WTC11 (cell line): Measurements from ENCODE around the gene GPER1. TPM values are rescaled to one million over a fixed set of nuclear protein-coding genes. Genes with fewer than 3 reads are reported as not detected.

Experiments
- ATAC-seq: fragments of 200-7000 bp; cut with Tn5 transposase; 2 replicates; pipeline ENCODE4 v1.10.0; 2021; ENCODE audit warnings: mild to moderate bottlenecking, moderate library complexity
- CTCF ChIA-PET: fragments of 300-600 bp; sonication (Branson Sonifier 250); formaldehyde crosslinking; loops from one replicate; lab custom pipeline; 2021; ENCODE audit warnings: antibody characterized with exemption; lab: Charles Lee
- POLR2A ChIA-PET: fragments of 350-600 bp; sonication (Branson Sonifier 250); formaldehyde crosslinking; loops from one replicate; lab custom pipeline; 2021; ENCODE audit warnings: antibody characterized with exemption; lab: Charles Lee
- DNase-seq: peaks from one replicate; pipeline ENCODE4 v3.0.0; 2021; ENCODE audit warnings: low spot score
- H3K27ac Mint-ChIP-seq: 2 replicates; pipeline ENCODE4 v1.8.0; 2021; ENCODE audit warnings: mixed read lengths
- H3K27me3 Mint-ChIP-seq: 2 replicates; pipeline ENCODE4 v1.8.0; 2021; ENCODE audit warnings: low read depth, mild to moderate bottlenecking, moderate library complexity, mixed read lengths
- H3K36me3 Mint-ChIP-seq: 2 replicates; pipeline ENCODE4 v1.8.0; 2021; ENCODE audit warnings: mixed read lengths
- H3K4me1 Mint-ChIP-seq: 2 replicates; pipeline ENCODE4 v1.8.0; 2022; ENCODE audit warnings: mixed read lengths
- H3K4me3 Mint-ChIP-seq: 2 replicates; pipeline ENCODE4 v1.8.0; 2021; ENCODE audit warnings: mild to moderate bottlenecking, moderate library complexity, mixed read lengths
- H3K9me3 Mint-ChIP-seq: 2 replicates; pipeline ENCODE4 v1.8.0; 2021; ENCODE audit warnings: mixed read lengths
- E2F4 ChIP-seq: sonication (generic); formaldehyde crosslinking; IDR thresholded peaks from 2 replicates; pipeline ENCODE4 v1.8.1; 2022; ENCODE audit warnings: low read depth, mild to moderate bottlenecking, moderate library complexity, missing genetic modification reagents, borderline replicate concordance
- FOXK1 ChIP-seq: sonication (generic); formaldehyde crosslinking; IDR thresholded peaks from 2 replicates; pipeline ENCODE4 v1.8.0; 2022; ENCODE audit warnings: mild to moderate bottlenecking, moderate library complexity, missing genetic modification reagents
- FOXP1 ChIP-seq: sonication (generic); formaldehyde crosslinking; IDR thresholded peaks from 2 replicates; pipeline ENCODE4 v1.8.0; 2022; ENCODE audit warnings: missing genetic modification reagents, mild to moderate bottlenecking, moderate library complexity, borderline replicate concordance
- GABPB1 ChIP-seq: sonication (generic); formaldehyde crosslinking; IDR thresholded peaks from 2 replicates; pipeline ENCODE4 v1.8.1; 2023; ENCODE audit warnings: mild to moderate bottlenecking, missing genetic modification reagents
- HMGXB4 ChIP-seq: sonication (generic); formaldehyde crosslinking; IDR thresholded peaks from 2 replicates; pipeline ENCODE4 v1.8.1; 2023; ENCODE audit warnings: mild to moderate bottlenecking, moderate library complexity, missing genetic modification reagents
- MAX ChIP-seq: sonication (generic); formaldehyde crosslinking; IDR thresholded peaks from 2 replicates; pipeline ENCODE4 v1.8.0; 2022; ENCODE audit warnings: mild to moderate bottlenecking, missing genetic modification reagents
- MXD4 ChIP-seq: fragments of 250-450 bp; sonication (Bioruptor Pico); IDR thresholded peaks from 2 replicates; pipeline ENCODE4 v1.8.0; 2021; ENCODE audit warnings: mild to moderate bottlenecking, moderate library complexity, borderline replicate concordance
- OVOL2 ChIP-seq: fragments of 250-450 bp; sonication (Bioruptor Pico); IDR thresholded peaks from 2 replicates; pipeline ENCODE4 v1.9.0; 2021; ENCODE audit warnings: mild to moderate bottlenecking, borderline replicate concordance
- RORB ChIP-seq: fragments of 250-450 bp; sonication (Bioruptor Pico); IDR thresholded peaks from 2 replicates; pipeline ENCODE4 v1.9.0; 2021; ENCODE audit warnings: mild to moderate bottlenecking
- SP1 ChIP-seq: sonication (generic); formaldehyde crosslinking; conservative IDR thresholded peaks from 2 replicates; pipeline ENCODE4 v1.8.1; 2022; ENCODE audit warnings: missing genetic modification reagents
- ZMAT4 ChIP-seq: fragments of 250-450 bp; sonication (Bioruptor Pico); IDR thresholded peaks from 2 replicates; pipeline ENCODE4 v1.9.0; 2021; ENCODE audit warnings: mild to moderate bottlenecking
- ZNF263 ChIP-seq: sonication (generic); formaldehyde crosslinking; IDR thresholded peaks from 2 replicates; pipeline ENCODE4 v1.8.1; 2022; ENCODE audit warnings: low read depth, mild to moderate bottlenecking, moderate library complexity, missing genetic modification reagents
- ZNF671 ChIP-seq: fragments of 250-450 bp; sonication (Bioruptor Pico); IDR thresholded peaks from 2 replicates; pipeline ENCODE4 v1.8.0; 2021; ENCODE audit warnings: mild to moderate bottlenecking
- total RNA-seq: library from RNA; stranded (reverse); gene quantifications from 3 replicates; pipeline ENCODE4 v1.2.3, GENCODE V29; 2021
- TF ChIP-seq, protein P1 (sequence below): sonication (generic); formaldehyde crosslinking; IDR thresholded peaks from 2 replicates; pipeline ENCODE4 v1.8.1; 2022; ENCODE audit warnings: missing genetic modification reagents, borderline replicate concordance
- TF ChIP-seq, protein P2 (sequence below): sonication (generic); formaldehyde crosslinking; IDR thresholded peaks from 2 replicates; pipeline ENCODE4 v1.8.0; 2022; ENCODE audit warnings: mild to moderate bottlenecking, missing genetic modification reagents
- TF ChIP-seq, protein P3 (sequence below): sonication (generic); formaldehyde crosslinking; conservative IDR thresholded peaks from 2 replicates; pipeline ENCODE4 v1.8.1; 2023; ENCODE audit warnings: mild to moderate bottlenecking, low read depth, missing genetic modification reagents, moderate library complexity

The GPER1 gene
- total RNA-seq, 1 experiment from 2014 or later: 0.28 TPM

GRCh38 chr7:1076184-1077072, 11.5 kb upstream of the GPER1 start:
- ChIA-PET POLR2A (no interaction called here), CTCF (interaction anchor here (0.6 to 2.8 kb wide), 8 partner anchors 10 to 557 kb away, joined by 3 to 15 read pairs (median 3); partner anchors contain the start of genes GPR146 and PDGFA)
- no peaks in the 10 kb centered on the region for H3K27me3 Mint-ChIP-seq
- no peaks in the 10 kb centered on the region for H3K9me3 Mint-ChIP-seq
- no peak overlapping the region for H3K27ac Mint-ChIP-seq
- H3K36me3 Mint-ChIP-seq: 0 out of 2 replicates have a peak, but pooled peaks cover 2% of the 10 kb centered on the region
- ATAC-seq: no peak
- no peak for DNase-seq
- H3K4me3 Mint-ChIP-seq: no peak overlapping the region
- no peaks in the 10 kb centered on the region for H3K4me1 Mint-ChIP-seq
- TF ChIP-seq, protein P1, sequence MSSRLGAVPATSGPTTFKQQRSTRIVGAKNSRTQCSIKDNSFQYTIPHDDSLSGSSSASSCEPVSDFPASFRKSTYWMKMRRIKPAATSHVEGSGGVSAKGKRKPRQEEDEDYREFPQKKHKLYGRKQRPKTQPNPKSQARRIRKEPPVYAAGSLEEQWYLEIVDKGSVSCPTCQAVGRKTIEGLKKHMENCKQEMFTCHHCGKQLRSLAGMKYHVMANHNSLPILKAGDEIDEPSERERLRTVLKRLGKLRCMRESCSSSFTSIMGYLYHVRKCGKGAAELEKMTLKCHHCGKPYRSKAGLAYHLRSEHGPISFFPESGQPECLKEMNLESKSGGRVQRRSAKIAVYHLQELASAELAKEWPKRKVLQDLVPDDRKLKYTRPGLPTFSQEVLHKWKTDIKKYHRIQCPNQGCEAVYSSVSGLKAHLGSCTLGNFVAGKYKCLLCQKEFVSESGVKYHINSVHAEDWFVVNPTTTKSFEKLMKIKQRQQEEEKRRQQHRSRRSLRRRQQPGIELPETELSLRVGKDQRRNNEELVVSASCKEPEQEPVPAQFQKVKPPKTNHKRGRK (CRISPR knock-in tag): no peak
- peak; percentile 92 for TF ChIP-seq ZNF263

DNA sequence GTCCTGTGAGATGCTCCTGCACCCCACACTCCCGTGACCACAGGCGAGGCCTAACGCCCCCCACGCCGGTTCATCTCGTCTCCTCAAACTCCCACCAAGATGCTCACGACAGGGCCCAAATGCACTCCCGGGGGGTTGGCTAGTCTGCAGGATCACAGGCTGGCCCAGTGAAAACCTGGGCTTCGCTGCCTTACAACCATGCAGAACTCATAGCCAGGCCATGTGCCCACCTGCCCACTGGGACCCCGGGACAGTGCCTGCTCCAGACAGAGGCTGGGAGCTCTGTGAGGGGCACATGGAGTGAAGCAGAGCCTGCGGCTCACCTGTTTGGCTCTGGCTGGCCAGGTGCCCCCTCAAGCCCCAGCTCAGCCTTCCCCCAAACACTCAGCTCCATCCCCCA, 9.4 kb upstream of the GPER1 start:
- CTCF ChIA-PET: interaction anchor here (1.1 to 2.8 kb wide), 4 partner anchors 13 to 104 kb away, joined by 3 to 8 read pairs (median 4); no protein-coding TSS in a partner anchor
- ATAC-seq: no peak
- no peaks in the 10 kb centered on the region for H3K36me3 Mint-ChIP-seq

More for the DNA sequence above, 9.4 kb upstream of the GPER1 start:
- H3K4me1 Mint-ChIP-seq: no peaks in the 10 kb centered on the region
- no peak overlapping the region for H3K4me3 Mint-ChIP-seq
- no peaks in the 10 kb centered on the region for H3K27me3 Mint-ChIP-seq
- DNase-seq: no peak
- POLR2A ChIA-PET: no interaction called here
- H3K27ac Mint-ChIP-seq: no peak overlapping the region
- H3K9me3 Mint-ChIP-seq: no peaks in the 10 kb centered on the region
- TF ChIP-seq SP1 (no peak), HMGXB4 (no peak), FOXK1 (CRISPR knock-in tag) (no peak), MAX (CRISPR knock-in tag) (no peak), ZNF671 (CRISPR knock-in tag) (no peak), E2F4 (CRISPR knock-in tag) (no peak), FOXP1 (CRISPR knock-in tag) (no peak), ZMAT4 (no peak), GABPB1 (CRISPR knock-in tag) (no peak), MXD4 (no peak), RORB (no peak), OVOL2 (no peak)
- TF ChIP-seq, protein P2, sequence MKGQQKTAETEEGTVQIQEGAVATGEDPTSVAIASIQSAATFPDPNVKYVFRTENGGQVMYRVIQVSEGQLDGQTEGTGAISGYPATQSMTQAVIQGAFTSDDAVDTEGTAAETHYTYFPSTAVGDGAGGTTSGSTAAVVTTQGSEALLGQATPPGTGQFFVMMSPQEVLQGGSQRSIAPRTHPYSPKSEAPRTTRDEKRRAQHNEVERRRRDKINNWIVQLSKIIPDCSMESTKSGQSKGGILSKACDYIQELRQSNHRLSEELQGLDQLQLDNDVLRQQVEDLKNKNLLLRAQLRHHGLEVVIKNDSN (CRISPR knock-in tag): no peak
- TF ChIP-seq, protein P3, sequence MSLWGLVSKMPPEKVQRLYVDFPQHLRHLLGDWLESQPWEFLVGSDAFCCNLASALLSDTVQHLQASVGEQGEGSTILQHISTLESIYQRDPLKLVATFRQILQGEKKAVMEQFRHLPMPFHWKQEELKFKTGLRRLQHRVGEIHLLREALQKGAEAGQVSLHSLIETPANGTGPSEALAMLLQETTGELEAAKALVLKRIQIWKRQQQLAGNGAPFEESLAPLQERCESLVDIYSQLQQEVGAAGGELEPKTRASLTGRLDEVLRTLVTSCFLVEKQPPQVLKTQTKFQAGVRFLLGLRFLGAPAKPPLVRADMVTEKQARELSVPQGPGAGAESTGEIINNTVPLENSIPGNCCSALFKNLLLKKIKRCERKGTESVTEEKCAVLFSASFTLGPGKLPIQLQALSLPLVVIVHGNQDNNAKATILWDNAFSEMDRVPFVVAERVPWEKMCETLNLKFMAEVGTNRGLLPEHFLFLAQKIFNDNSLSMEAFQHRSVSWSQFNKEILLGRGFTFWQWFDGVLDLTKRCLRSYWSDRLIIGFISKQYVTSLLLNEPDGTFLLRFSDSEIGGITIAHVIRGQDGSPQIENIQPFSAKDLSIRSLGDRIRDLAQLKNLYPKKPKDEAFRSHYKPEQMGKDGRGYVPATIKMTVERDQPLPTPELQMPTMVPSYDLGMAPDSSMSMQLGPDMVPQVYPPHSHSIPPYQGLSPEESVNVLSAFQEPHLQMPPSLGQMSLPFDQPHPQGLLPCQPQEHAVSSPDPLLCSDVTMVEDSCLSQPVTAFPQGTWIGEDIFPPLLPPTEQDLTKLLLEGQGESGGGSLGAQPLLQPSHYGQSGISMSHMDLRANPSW (CRISPR knock-in tag): no peak
